Superior temporal gyrus (tissue), 1 donor: ENCODE measurements around the gene RNF135.
"Not testable (repeated sequence)": the region's sequence is repeated elsewhere in the genome, so short reads cannot be mapped to it uniquely, and the experiment has no call there.

Experiments
- DNase-seq: peaks from one replicate; pipeline ENCODE4 v3.0.0-alpha.2; 2016; ENCODE audit errors: extremely low spot score

RNF135 gene

GRCh38 chr17:31002047-31002446 lies 31.2 kb downstream of the RNF135 start:
- DNase-seq: no peak

GRCh38 chr17:31003225-31003866 lies 32.5 kb downstream of the RNF135 start:
- no peak for DNase-seq

- no peak for DNase-seq
Measured at GRCh38 chr17:31004160-31004559, 33.3 kb downstream of the RNF135 start.

- DNase-seq: peak; percentile 60
Measured at GRCh38 chr17:31007695-31008373, 37.0 kb downstream of the RNF135 start.

GRCh38 chr17:31008374-31009041 lies 37.7 kb downstream of the RNF135 start:
- peak; percentile 58 for DNase-seq

GRCh38 chr17:31009042-31009702 lies 38.3 kb downstream of the RNF135 start:
- DNase-seq: peak; percentile 29

- peak; percentile 28 for DNase-seq
Measured at GRCh38 chr17:31010014-31010413, 39.2 kb downstream of the RNF135 start.

- no peak for DNase-seq
Measured at GRCh38 chr17:31013844-31014243, 43.0 kb downstream of the RNF135 start.

- DNase-seq: no peak
Measured at GRCh38 chr17:31015639-31016038, 44.8 kb downstream of the RNF135 start.

GRCh38 chr17:31019004-31019403 lies 48.2 kb downstream of the RNF135 start:
- no peak for DNase-seq

GRCh38 chr17:31023171-31023570 lies 52.3 kb downstream of the RNF135 start:
- DNase-seq: not testable (repeated sequence)

GRCh38 chr17:31031841-31032240 lies 61.0 kb downstream of the RNF135 start:
- no peak for DNase-seq

- not testable (repeated sequence) for DNase-seq
Measured at GRCh38 chr17:31035611-31036010, 64.8 kb downstream of the RNF135 start.

GRCh38 chr17:31040837-31041236 lies 70.0 kb downstream of the RNF135 start:
- not testable (repeated sequence) for DNase-seq

GRCh38 chr17:31042378-31042777 lies 71.5 kb downstream of the RNF135 start:
- DNase-seq: not testable (repeated sequence)

GRCh38 chr17:31046856-31047425 lies 76.1 kb downstream of the RNF135 start:
- DNase-seq: not testable (repeated sequence)

- DNase-seq: no peak
Measured at GRCh38 chr17:31048142-31048541, 77.3 kb downstream of the RNF135 start.

GRCh38 chr17:31048780-31049179 lies 77.9 kb downstream of the RNF135 start:
- DNase-seq: no peak
